ENCODE results near the gene PHETA2. TPM values are rescaled to one million over a fixed set of nuclear protein-coding genes. Genes with fewer than 3 reads are reported as not detected.

The PHETA2 gene, protein sequence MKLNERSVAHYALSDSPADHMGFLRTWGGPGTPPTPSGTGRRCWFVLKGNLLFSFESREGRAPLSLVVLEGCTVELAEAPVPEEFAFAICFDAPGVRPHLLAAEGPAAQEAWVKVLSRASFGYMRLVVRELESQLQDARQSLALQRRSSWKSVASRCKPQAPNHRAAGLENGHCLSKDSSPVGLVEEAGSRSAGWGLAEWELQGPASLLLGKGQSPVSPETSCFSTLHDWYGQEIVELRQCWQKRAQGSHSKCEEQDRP
- total RNA-seq (2014; rRNA removed; shearing (Covaris generic)), result 5.1 and 6.5 TPM in 2 replicates

- peak; percentile 25 for DNase-seq (ENCODE audit: low spot score)
These were observed at the start of gene PHETA2 for GRCh38 chr22:42074132-42074811. Gene PHETA2, plus strand, starts transcription at chr22:42074248. Its CDS starts 3,046 bp downstream, at chr22:42077294.

DNA sequence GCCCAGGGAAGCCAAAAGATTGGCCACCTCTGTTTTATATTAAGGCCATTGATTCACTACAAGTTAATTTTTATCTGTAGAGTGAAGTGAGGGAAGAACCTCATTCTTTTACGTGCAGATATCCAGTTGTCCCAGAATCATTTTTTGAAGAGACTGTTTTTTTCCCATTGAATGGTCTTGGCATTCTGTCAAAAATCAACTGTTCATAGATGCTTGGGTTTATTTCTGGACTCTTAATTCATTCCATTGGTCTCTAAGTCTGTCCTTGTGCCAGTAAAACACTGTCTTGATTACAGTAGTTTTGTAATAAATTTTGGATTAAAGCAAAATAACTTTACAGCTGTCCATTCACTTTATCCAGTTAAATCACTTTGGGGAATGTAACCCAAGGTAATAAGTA, 48.6 kb upstream of the PHETA2 start:
- no peak for DNase-seq (ENCODE audit: low spot score)

- DNase-seq (ENCODE audit: low spot score), result no peak
These were observed 47.3 kb upstream of the PHETA2 start for GRCh38 chr22:42026705-42027104.

DNA sequence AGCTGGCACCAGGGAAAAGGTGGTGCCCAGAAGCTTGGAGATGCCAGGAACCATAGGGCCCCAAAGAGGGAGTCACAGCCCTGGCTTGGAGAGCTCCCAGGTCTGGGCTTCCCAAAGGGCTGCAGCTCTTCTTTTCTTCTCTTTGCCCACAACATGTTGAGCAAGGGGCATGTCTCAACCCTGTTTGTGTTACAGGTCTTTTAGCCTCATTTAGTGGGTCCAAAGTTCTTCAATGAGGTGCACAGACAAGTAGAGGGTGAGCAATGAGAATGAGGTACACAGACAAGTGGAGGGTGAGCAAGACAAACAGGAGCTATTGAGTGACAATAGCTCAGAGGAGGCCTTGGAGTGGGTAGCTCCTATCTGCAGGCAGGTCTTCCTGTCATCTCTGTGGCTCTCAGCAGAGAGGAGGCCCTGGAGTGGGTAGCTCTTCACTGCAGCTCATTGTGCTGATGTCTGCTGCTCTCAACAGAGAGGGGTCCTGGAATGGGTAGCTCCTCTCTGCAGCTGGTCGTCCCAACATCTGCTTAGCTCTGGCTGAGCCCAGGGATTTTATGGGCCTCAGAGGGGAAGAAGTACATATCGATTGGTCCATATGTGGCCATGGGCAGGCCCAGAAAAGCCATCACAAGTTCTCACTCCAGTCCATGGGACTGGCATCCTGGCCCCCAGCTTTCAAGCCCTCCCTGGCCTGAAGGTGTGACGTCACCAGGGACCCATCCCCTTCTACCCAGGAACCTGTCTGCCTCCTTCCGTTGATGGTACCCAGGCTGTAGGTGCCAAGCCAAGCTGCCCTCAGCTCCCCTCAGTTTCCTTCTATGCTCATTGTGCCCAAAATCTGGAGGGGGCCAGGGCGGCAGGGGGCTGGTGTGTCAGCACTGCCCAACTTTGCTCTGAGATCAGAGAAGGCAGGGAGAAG, 40.5 kb upstream of the PHETA2 start:
- DNase-seq (ENCODE audit: low spot score), result no peak

- no peak for DNase-seq (ENCODE audit: low spot score)
These were observed 38.8 kb upstream of the PHETA2 start for GRCh38 chr22:42035256-42035655.

- no peak for DNase-seq (ENCODE audit: low spot score)
These were observed 34.8 kb upstream of the PHETA2 start for GRCh38 chr22:42039271-42039670.

DNA sequence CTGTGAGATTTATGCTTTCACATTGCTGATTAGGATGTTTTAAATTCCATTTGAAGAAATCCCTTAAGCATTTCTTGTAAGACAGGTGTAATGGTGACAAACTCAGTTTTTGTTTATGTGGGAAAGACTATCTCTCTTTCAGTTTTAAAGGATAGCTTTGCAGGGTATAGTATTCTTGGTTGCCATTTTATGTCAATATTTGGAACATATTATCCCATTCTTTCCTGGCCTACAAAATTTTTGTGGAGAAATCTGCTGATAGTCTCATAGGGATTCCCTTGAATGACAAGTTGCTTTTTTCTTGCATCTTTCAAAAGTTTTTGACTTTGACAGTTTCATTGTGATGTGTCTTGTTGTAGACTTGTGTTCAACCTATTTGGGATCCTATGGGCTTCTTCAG, 32.3 kb upstream of the PHETA2 start:
- no peak for DNase-seq (ENCODE audit: low spot score)

DNA sequence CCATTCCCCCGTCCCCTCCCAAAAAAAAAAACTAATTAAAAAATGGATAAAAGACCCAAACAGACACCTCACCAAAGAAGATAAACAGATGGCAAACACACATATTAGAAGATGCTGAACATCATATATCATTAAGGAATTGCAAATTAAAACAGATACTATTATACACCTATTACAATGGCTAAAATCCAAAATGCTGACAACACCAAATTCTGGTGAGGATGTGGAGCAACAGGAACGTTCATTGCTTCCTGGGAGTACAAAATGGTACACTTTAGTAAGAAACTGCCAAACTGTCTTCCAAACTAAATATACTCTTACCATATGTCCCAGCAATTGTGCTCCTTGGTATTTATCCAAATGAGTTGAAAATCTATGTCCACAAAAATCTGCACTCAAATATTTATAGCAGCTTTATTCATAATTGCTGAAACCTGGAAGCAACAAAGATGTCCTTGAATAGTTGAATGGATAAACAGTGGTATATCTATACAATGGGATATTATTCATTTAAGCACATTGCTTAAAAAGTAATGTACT, 23.3 kb upstream of the PHETA2 start:
- DNase-seq (ENCODE audit: low spot score), result no peak

GRCh38 chr22:42052765-42053164, 21.3 kb upstream of the PHETA2 start:
- no peak for DNase-seq (ENCODE audit: low spot score)

- no peak for DNase-seq (ENCODE audit: low spot score)
These were observed 17.1 kb upstream of the PHETA2 start for GRCh38 chr22:42056757-42057511.

- DNase-seq (ENCODE audit: low spot score), result no peak
These were observed 13.6 kb upstream of the PHETA2 start for GRCh38 chr22:42060489-42060888.

DNA sequence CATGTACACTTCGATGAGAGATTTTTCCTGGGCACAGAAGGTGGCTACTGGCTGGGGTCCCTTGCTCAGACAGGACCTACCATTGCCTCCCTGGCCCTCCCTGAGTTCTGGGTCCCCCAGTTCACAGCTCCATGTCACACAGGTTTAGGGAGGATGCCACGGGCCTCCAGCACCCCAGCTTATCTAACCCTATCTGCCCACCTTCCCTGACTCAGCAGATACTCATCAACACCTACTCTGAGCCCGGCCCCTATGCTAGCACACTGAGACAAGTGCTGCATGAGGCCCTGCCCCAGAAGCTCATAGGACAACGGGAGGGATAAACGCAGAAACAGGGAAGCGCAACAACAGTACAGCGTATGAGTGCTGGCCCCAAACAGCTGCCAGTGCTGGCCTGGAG, 13.0 kb upstream of the PHETA2 start:
- no peak for DNase-seq (ENCODE audit: low spot score)

DNA sequence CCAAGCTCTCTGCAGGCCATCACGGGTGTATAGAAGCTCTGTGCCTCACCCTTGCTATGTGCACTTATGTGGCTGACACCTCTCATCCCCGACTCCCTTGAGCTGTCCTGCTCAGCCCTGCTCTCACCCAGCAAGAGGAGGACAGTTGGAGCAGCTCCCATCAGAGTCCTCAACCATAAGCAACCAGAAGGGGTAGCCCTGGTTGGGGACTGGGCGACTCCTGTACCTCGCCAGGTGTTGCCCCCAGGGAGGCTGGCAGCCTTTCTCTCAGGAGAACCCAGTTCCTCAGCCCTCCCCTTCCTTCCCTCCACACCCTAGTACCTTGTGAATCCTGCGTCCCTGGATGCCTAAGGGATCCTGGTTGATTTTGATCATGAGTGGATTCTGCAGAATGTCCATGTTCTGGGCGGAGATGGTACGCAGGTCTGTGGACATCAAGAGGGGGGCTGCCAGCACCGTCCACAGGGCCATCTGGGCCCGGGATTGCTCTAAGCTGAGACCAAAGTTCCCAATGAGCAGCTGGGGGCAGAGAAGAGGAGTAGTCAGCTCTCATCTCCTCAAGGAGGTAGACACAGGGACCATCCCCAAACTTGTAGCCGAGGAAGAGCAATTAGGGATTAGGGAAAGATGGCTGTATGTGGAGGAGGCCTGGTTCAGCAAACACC, 11.4 kb upstream of the PHETA2 start:
- no peak for DNase-seq (ENCODE audit: low spot score)

DNA sequence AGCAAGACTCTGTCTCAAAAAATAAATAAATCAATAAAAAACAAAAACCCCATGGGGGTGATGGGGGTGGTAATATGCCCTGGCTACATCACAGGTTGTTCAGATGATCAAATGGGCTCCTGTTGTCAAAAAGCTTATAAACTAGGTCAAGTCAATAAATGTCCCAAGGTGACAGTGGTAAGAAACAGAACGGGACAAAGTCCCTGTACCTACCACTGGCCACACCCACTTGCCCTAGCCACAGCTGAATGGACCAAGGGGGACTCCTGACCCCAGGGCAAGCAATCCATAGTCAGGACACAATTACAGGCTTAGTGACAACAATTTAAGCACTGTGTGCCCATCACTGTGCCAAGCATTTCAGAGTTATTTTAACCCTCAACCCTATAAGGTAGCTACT, 9.4 kb upstream of the PHETA2 start:
- DNase-seq (ENCODE audit: low spot score), result no peak

- no peak for DNase-seq (ENCODE audit: low spot score)
These were observed 8.5 kb upstream of the PHETA2 start for GRCh38 chr22:42065438-42066125.

DNA sequence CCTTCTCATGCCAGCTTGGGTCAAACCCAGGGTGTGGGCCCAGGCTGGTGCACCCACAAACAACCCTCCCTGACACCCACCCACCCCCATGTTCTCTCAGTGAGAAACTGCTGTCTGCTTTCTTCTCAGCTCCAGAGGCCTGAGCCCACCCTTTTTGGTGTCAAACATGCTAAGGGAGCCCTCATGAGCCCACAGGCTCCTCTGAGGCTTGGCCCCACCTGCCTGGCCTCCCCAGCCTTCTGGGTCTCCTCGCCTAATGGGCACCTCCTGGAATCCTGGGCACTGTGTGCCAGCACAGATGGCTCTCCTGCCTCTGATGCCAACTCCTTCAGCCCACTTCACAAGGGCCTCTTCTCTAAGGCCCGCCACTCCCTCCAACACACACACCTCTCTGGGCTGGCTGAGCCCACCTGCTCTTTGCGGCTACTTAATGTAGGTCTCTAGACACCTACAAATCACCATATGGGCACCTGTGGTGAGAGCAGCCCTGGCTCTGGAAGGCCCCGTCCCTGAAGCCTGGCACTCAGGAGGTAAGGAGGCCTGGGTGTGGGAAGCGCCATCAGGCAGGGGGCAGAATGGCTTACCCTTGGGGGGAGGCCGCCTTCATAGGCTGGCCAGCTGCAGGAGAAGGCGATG, 7.8 kb upstream of the PHETA2 start:
- no peak for DNase-seq (ENCODE audit: low spot score)

GRCh38 chr22:42066937-42067336, 7.1 kb upstream of the PHETA2 start:
- no peak for DNase-seq (ENCODE audit: low spot score)

- no peak for DNase-seq (ENCODE audit: low spot score)
These were observed 6.3 kb upstream of the PHETA2 start for GRCh38 chr22:42067671-42068251.

GRCh38 chr22:42068291-42068690, 5.8 kb upstream of the PHETA2 start:
- no peak for DNase-seq (ENCODE audit: low spot score)

All from HT-29 (cell line).